ENCODE measurements around the gene CALHM1. TPM values are rescaled to one million over a fixed set of nuclear protein-coding genes. Genes with fewer than 3 reads are reported as not detected.

Gene CALHM1
- total RNA-seq, 1 experiment from 2014 or later: not detected

GRCh38 chr10:103444478-103444877, 14.2 kb downstream of the CALHM1 start:
- Histone ChIP-seq H3K27me3 (replicated peaks) (no peaks in the 10 kb centered on the region), H3K36me3 (peaks cover 77% of the 10 kb centered on the region), H3K9me3 (replicated peaks) (no peaks in the 10 kb centered on the region), H3K4me1 (replicated peaks) (no peaks in the 10 kb centered on the region), H3K27ac (no peak overlapping the region), H3K4me3 (no peak overlapping the region)
- DNase-seq (ENCODE audit: low read depth in 1 of 2, low spot score in 2 of 2): no peak

DNA sequence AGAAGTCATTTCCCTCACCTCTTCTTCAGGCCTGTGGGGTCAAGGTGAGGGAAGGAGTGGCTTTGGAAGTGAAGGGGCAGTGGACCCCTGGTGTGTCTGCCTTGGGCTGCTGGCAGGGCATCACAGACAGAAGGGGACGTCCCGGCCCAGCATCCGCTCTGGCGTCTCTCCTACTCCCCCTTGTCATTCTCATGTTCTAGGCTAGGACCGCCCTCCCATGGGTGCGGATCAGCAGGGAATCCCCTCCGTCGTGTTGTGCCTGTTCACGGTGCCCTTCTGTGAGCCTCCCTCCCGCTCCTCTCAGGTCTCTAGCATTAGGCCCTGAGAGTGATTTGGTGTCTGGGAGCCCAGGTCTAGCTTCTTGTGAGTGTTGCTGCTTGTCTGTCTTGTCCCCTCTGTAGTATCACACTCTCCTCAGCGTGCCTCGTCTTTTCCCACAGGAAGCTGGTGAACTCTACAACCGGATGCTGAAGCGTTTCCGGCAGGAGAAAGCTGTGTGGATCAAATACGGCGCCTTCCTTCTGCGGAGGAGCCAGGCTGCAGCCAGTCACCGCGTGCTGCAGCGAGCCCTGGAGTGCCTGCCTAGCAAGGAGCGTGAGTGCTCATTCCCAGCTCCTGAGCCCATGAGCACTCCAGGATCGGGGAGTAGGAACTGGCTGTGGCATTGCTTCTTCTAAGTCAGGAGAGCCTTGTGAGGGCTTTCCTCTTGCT, 15.1 kb downstream of the CALHM1 start:
- Histone ChIP-seq H3K9me3 (replicated peaks) (no peaks in the 10 kb centered on the region), H3K4me1 (replicated peaks) (no peaks in the 10 kb centered on the region), H3K36me3 (peaks cover 84% of the 10 kb centered on the region), H3K27ac (no peak overlapping the region), H3K4me3 (no peak overlapping the region), H3K27me3 (replicated peaks) (no peaks in the 10 kb centered on the region)
- DNase-seq (ENCODE audit: low read depth in 1 of 2, low spot score in 2 of 2): no peak

DNA sequence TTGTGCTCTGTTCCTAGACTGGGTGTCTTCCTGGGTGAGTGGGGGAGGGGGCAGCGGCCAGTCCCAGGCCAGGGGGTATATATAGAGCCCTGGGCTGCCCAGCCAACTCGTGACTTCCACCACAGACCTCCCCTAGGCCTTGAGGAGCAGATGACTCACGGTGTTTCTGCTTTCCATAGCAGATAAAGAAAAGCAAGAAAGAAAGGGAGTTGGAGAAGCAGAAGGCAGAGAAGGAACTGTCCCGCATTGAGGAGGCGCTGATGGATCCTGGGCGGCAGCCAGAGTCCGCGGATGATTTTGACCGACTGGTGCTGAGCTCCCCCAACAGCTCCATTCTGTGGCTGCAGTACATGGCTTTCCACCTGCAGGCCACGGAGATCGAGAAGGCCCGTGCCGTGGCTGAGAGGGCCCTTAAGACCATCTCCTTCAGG, 16.7 kb downstream of the CALHM1 start:
- no peak overlapping the region for H3K27ac ChIP-seq
- no peaks in the 10 kb centered on the region for H3K27me3 ChIP-seq (replicated peaks)
- H3K36me3 ChIP-seq: peaks cover 93% of the 10 kb centered on the region
- H3K4me3 ChIP-seq: no peak overlapping the region
- H3K4me1 ChIP-seq (replicated peaks): no peaks in the 10 kb centered on the region
- DNase-seq (ENCODE audit: low read depth in 1 of 2, low spot score in 2 of 2): no peak
- no peaks in the 10 kb centered on the region for H3K9me3 ChIP-seq (replicated peaks)

- Histone ChIP-seq H3K4me3 (no peak overlapping the region), H3K36me3 (peaks cover 95% of the 10 kb centered on the region), H3K27ac (no peak overlapping the region), H3K9me3 (replicated peaks) (no peaks in the 10 kb centered on the region), H3K27me3 (replicated peaks) (no peaks in the 10 kb centered on the region), H3K4me1 (replicated peaks) (no peaks in the 10 kb centered on the region)
- DNase-seq (ENCODE audit: low read depth in 1 of 2, low spot score in 2 of 2): no peak
These were observed 17.1 kb downstream of the CALHM1 start for GRCh38 chr10:103441611-103442010.

DNA sequence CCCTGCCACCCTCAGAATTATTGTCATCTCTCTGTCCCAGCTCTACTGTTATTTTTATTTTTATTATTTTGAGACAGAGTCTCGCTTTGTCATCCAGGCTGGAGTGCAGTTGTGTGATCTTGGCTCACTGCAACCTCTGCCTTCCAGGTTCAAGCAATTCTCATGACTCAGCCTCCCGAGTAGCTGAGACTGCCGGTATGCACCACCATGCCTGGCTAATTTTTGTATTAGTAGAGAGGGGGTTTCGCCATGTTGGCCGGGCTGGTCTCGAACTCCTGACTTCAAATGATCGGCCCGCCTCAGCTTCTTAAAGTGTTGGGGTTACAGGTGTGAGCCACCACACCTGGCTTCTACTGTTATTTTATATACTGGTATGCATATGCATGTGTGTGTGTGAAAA, 17.5 kb downstream of the CALHM1 start:
- H3K9me3 ChIP-seq (replicated peaks): no peaks in the 10 kb centered on the region
- no peak for DNase-seq (ENCODE audit: low read depth in 1 of 2, low spot score in 2 of 2)
- H3K4me1 ChIP-seq (replicated peaks): no peaks in the 10 kb centered on the region
- no peak overlapping the region for H3K27ac ChIP-seq
- no peaks in the 10 kb centered on the region for H3K27me3 ChIP-seq (replicated peaks)
- H3K4me3 ChIP-seq: no peak overlapping the region
- peaks cover 99% of the 10 kb centered on the region for H3K36me3 ChIP-seq

DNA sequence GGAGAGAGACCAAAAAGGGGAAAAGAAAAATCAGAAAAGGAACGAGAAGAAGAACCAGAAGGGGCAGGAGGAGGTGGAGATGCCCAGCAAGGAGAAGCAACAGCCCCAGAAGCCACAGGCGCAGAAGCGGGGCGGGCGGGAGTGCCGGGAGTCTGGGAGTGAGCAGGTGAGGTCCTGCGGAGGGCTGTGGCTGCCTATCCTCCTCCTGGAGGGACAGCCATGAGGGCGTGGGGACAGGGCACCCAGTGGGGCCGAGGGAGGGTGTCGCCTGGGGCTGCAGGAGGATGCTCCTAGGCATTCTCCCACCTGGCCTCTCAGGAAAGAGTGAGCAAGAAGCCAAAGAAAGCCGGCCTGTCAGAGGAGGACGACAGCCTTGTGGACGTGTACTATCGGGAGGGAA, 18.3 kb downstream of the CALHM1 start:
- Histone ChIP-seq H3K36me3 (peaks cover 99% of the 10 kb centered on the region), H3K9me3 (replicated peaks) (no peaks in the 10 kb centered on the region), H3K27ac (no peak overlapping the region), H3K4me1 (replicated peaks) (no peaks in the 10 kb centered on the region), H3K4me3 (no peak overlapping the region), H3K27me3 (replicated peaks) (no peaks in the 10 kb centered on the region)
- DNase-seq (ENCODE audit: low read depth in 1 of 2, low spot score in 2 of 2): no peak

- Histone ChIP-seq H3K27ac (no peak overlapping the region), H3K36me3 (peaks cover 95% of the 10 kb centered on the region), H3K9me3 (replicated peaks) (no peaks in the 10 kb centered on the region)
These were observed 18.9 kb downstream of the CALHM1 start for GRCh38 chr10:103439776-103440175.

GRCh38 chr10:103433858-103434257, 24.8 kb downstream of the CALHM1 start:
- Histone ChIP-seq H3K4me1 (replicated peaks) (no peaks in the 10 kb centered on the region), H3K9me3 (replicated peaks) (no peaks in the 10 kb centered on the region), H3K36me3 (peaks cover 90% of the 10 kb centered on the region), H3K4me3 (no peak overlapping the region), H3K27ac (no peak overlapping the region), H3K27me3 (replicated peaks) (no peaks in the 10 kb centered on the region)
- DNase-seq (ENCODE audit: low read depth in 1 of 2, low spot score in 2 of 2): no peak

More at GRCh38 chr10:103439776-103440175, 18.9 kb downstream of the CALHM1 start:
- H3K27me3 ChIP-seq (replicated peaks): no peaks in the 10 kb centered on the region
- no peaks in the 10 kb centered on the region for H3K4me1 ChIP-seq (replicated peaks)
- DNase-seq (ENCODE audit: low read depth in 1 of 2, low spot score in 2 of 2): no peak
- H3K4me3 ChIP-seq: no peak overlapping the region

GRCh38 chr10:103431902-103432301, 26.8 kb downstream of the CALHM1 start:
- DNase-seq (ENCODE audit: low read depth in 1 of 2, low spot score in 2 of 2): no peak
- H3K27me3 ChIP-seq (replicated peaks): no peaks in the 10 kb centered on the region
- H3K27ac ChIP-seq: no peak overlapping the region
- no peak overlapping the region for H3K4me3 ChIP-seq
- H3K9me3 ChIP-seq (replicated peaks): no peaks in the 10 kb centered on the region
- peaks cover 88% of the 10 kb centered on the region for H3K36me3 ChIP-seq
- no peaks in the 10 kb centered on the region for H3K4me1 ChIP-seq (replicated peaks)

DNA sequence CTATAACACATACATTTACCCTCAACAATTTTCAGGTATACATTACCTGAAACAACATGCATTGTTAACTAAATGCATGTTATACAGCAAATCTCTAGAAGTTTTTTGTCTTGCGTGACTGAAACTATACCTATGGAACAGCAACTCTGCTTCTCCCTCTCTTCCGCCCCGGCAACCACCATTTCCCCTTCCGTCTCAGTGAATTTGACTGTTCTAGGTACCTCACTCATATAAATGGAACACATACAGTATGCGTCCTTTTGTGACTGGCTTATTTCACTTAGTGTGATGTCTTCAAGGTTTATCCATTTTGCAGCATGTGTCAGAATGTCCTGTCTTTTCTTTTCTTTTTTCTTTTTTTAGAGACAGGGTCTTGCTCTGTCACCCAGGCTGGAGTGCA, 29.1 kb downstream of the CALHM1 start:
- Histone ChIP-seq H3K9me3 (replicated peaks) (no peaks in the 10 kb centered on the region), H3K27me3 (replicated peaks) (no peaks in the 10 kb centered on the region), H3K36me3 (peaks cover 84% of the 10 kb centered on the region), H3K4me3 (no peak overlapping the region), H3K27ac (no peak overlapping the region), H3K4me1 (replicated peaks) (no peaks in the 10 kb centered on the region)
- DNase-seq (ENCODE audit: low read depth in 1 of 2, low spot score in 2 of 2): no peak

DNA sequence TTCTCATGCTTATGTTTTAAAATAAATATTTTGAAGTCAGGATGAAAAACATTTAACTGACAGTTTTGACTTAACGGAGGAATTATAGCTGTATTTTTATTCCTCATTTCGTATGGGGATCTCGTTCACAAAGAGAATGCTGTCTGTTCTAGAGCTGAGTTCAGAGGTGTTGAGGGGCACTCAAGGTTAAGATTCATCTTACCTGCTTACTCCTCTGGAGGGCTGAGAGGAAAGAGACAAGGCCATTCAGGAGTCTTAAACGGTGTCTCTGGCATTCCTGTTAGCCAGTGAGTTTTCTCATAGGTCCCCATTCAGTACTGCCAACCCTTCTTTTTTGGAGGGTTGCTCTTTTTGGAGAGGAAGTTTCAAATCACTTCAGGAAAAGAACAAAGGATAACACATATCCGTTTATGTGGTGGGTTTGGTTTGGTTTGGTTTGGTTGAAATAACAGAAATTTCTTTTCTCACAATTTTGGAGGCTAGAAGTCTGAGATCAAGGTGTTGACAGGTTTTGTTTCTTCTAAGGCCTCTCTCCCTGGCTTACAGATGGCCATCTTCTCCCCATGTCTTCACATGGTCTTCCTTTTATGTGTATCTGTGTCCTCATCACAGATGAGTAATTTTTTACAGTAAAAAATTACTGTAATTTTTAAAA, 29.6 kb downstream of the CALHM1 start:
- Histone ChIP-seq H3K4me3 (no peak overlapping the region), H3K36me3 (peaks cover 84% of the 10 kb centered on the region), H3K9me3 (replicated peaks) (no peaks in the 10 kb centered on the region), H3K4me1 (replicated peaks) (no peaks in the 10 kb centered on the region), H3K27ac (no peak overlapping the region), H3K27me3 (replicated peaks) (no peaks in the 10 kb centered on the region)
- DNase-seq (ENCODE audit: low read depth in 1 of 2, low spot score in 2 of 2): no peak

- no peaks in the 10 kb centered on the region for H3K9me3 ChIP-seq (replicated peaks)
- H3K36me3 ChIP-seq: peaks cover 87% of the 10 kb centered on the region
- H3K4me3 ChIP-seq: no peak overlapping the region
- H3K27ac ChIP-seq: no peak overlapping the region
- no peaks in the 10 kb centered on the region for H3K4me1 ChIP-seq (replicated peaks)
- DNase-seq (ENCODE audit: low read depth in 1 of 2, low spot score in 2 of 2): no peak
- no peaks in the 10 kb centered on the region for H3K27me3 ChIP-seq (replicated peaks)
These were observed 30.8 kb downstream of the CALHM1 start for GRCh38 chr10:103427866-103428265.

- no peak overlapping the region for H3K4me3 ChIP-seq
- no peaks in the 10 kb centered on the region for H3K27me3 ChIP-seq (replicated peaks)
- H3K4me1 ChIP-seq (replicated peaks): no peaks in the 10 kb centered on the region
- DNase-seq (ENCODE audit: low read depth in 1 of 2, low spot score in 2 of 2): no peak
- no peak overlapping the region for H3K27ac ChIP-seq
- no peaks in the 10 kb centered on the region for H3K9me3 ChIP-seq (replicated peaks)
- peaks cover 79% of the 10 kb centered on the region for H3K36me3 ChIP-seq
These were observed 35.0 kb downstream of the CALHM1 start for GRCh38 chr10:103423748-103424147.

DNA sequence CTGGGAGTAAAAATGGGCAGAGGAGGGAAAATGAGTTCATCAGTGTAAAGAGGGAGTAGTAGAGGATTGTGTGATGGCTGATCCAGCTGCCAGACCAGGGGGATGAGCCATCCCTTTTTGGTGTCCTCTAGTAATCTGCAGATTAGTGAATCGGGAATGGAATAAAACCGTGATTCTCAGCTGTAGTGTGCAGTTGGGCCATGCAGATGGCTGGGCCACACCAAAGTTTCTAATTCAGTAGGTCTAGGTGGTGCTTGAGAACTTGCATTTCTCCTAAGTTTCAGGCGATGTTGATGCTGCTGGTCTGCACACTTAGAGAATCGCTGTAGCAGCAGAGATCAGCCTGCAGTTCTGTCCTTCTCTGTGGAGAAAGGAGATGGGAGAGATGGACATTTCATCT, 39.6 kb downstream of the CALHM1 start:
- no peak overlapping the region for H3K4me3 ChIP-seq
- no peak overlapping the region for H3K27ac ChIP-seq
- DNase-seq (ENCODE audit: low read depth in 1 of 2, low spot score in 2 of 2): no peak
- H3K36me3 ChIP-seq: peaks cover 88% of the 10 kb centered on the region
- H3K27me3 ChIP-seq (replicated peaks): no peaks in the 10 kb centered on the region
- H3K9me3 ChIP-seq (replicated peaks): no peaks in the 10 kb centered on the region
- H3K4me1 ChIP-seq (replicated peaks): no peaks in the 10 kb centered on the region
